ENCODE data around the gene RALGDS. TPM values are rescaled to one million over a fixed set of nuclear protein-coding genes. Genes with fewer than 3 reads are reported as not detected.

Gene RALGDS
- total and polyA plus RNA-seq, 9 donors, result 26.2 to 139 (median 48.8) TPM

GRCh38 chr9:133117271-133118178, 3.5 kb downstream of the RALGDS start:
- intact Hi-C loops (cut with DNase I), result no loop called here
- DNase-seq, result peak in 3 of 5 donors; percentile 51 to 72 (median 55)
- TF ChIP-seq POLR2A (IDR thresholded peaks at IDR 0.05) (no peak), EP300 (IDR thresholded peaks at IDR 0.05) (no peak)
- TF ChIP-seq, protein P1, sequence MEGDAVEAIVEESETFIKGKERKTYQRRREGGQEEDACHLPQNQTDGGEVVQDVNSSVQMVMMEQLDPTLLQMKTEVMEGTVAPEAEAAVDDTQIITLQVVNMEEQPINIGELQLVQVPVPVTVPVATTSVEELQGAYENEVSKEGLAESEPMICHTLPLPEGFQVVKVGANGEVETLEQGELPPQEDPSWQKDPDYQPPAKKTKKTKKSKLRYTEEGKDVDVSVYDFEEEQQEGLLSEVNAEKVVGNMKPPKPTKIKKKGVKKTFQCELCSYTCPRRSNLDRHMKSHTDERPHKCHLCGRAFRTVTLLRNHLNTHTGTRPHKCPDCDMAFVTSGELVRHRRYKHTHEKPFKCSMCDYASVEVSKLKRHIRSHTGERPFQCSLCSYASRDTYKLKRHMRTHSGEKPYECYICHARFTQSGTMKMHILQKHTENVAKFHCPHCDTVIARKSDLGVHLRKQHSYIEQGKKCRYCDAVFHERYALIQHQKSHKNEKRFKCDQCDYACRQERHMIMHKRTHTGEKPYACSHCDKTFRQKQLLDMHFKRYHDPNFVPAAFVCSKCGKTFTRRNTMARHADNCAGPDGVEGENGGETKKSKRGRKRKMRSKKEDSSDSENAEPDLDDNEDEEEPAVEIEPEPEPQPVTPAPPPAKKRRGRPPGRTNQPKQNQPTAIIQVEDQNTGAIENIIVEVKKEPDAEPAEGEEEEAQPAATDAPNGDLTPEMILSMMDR (IDR thresholded peaks at IDR 0.05), result no peak
- WGBS, 3 donors, result 43 to 62% (median 49%) methylated on average over 18 of the region's 18 CpGs
- Histone ChIP-seq H3K9me3 (no peaks in the 10 kb centered on the region), H3K36me3 (no peaks in the 10 kb centered on the region), H3K27me3 (no peaks in the 10 kb centered on the region), H3K4me3 (no peak overlapping the region), H3K27ac (no peak overlapping the region), H3K4me1 (ENCODE audit: insufficient read depth) (peaks cover 43% of the 10 kb centered on the region)

DNA sequence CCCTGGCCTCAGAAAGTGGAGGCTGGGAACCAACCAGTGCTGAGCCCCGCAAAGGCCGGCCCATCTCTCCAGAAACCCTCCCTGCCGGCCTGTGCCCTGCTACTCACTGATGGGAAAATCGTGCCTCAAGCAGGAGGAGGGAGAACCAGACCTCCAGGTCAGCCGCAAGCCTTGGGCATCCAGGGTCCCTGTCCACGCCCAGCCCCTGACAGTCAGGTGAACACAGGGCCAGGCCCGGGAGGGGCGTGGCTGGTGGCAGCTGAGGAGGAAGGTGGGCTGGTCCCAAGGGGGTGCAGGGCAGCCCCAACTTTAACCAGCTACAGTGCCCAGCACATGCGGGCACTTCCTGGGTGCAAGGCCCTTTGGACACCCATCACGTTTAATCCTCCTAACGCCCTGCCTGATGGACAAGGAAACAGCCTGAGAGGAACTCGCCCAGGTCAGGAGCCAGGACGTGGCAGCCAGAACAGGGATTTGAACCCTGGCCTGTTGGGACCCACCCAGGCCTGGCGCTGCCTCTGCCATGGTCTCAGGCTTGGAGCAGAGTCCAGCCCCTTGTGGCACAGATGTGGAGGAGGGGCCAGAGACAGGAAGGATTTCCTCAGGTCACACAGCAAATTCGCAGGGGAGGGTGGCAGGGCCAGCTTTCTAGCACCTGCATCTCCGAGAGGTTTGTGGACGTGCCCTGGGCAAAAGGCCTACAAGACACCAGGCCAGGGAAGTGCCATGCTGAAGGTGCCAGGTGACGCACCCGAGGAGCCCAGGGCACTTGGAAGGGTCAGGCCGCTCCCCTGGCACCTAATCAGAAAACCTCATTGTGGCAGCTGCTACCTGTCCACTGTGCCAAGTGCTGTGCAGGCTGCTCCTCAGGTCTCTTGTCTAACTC, 4.5 kb downstream of the RALGDS start:
- peak in 2 of 5 donors; percentile 28 to 32 for DNase-seq
- H3K4me3 ChIP-seq, result no peak overlapping the region
- H3K27me3 ChIP-seq, result no peaks in the 10 kb centered on the region
- TF ChIP-seq EP300 (IDR thresholded peaks at IDR 0.05) (no peak), POLR2A (IDR thresholded peaks at IDR 0.05) (no peak)
- H3K4me1 ChIP-seq (ENCODE audit: insufficient read depth), result peaks cover 44% of the 10 kb centered on the region
- intact Hi-C loops (cut with DNase I), result no loop called here
- no peaks in the 10 kb centered on the region for H3K9me3 ChIP-seq
- 86 to 92% (median 91%) methylated on average over 19 to 20 of the region's 20 CpGs for WGBS, 3 donors
- H3K36me3 ChIP-seq, result no peaks in the 10 kb centered on the region
- H3K27ac ChIP-seq, result no peak overlapping the region

DNA sequence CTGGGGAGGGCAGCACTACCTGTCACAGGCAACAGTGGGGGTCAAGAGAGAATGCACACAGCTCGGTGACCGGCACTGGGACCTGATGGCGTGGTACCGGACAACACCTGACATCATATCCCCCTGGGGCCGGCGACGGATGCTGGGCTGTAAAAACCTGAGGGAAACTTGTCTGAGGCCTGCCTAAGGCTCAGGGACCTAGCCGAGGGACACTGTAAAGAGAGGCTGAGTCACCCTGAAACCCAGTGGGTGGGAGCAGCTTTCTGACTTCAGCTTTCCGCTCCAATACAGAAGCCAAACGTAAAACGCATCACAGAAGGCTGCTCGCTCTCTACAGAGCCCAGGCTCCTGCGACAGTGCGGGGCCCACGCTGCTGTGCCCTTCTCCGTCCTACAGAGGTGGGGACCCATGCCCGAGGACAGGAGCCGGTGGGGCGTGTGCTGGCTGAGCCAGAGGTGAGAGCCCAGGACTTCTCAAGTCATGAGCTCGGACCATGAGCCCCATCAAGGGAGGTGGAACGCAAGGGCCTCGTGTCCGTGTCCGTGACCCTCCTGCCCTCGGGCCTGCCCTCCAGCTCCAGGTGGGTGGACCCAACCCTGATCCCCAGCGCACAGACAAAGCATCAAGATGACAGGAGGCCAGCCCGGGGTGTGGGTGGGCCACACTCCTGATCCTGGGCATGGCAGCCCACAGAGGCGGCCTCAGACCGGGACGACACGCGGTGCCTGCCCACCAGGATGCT, 5.3 kb downstream of the RALGDS start:
- H3K27ac ChIP-seq, result no peak overlapping the region
- DNase-seq, result peak in 2 of 5 donors; percentile 24 to 35

DNA sequence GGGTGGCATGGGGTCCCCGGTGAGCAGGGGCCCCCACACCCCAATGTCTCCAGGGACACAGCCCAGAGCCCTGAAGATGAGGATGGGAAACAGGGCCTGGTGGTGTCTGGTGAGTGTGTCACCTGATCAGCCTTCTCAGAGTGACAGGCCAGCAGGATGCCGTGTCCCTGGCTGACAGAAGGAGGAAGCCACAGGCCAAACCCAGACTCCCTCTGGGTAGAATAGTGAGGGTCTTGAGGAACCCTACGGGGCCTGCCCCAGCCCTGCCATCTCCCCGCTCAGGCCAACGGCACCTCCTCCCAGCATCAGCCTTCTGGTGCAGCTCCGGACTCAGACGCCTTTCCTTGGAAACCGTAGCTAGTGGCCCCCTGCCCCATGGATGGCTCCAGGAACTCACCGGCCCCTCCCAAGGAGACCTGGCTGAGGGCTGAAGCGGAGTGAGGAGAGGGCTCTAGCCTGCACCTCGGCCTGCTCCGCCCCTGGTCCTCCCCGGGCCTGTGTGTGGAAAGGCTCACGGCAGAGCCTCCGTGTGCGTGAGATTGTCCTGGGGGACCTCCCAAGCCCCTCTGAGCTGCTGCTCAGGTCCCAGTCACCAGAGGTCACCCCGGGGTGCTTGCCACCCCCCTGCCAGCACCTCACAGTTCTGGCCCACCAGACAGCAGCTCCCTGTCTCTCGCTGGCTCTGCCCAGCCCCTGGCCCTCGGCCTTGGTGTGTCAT, 6.0 kb downstream of the RALGDS start:
- no peak overlapping the region for H3K4me3 ChIP-seq
- WGBS, 3 donors, result 84 to 86% (median 85%) methylated on average over 18 to 19 of the region's 19 CpGs
- intact Hi-C loops (cut with DNase I), result no loop called here
- no peaks in the 10 kb centered on the region for H3K27me3 ChIP-seq
- H3K9me3 ChIP-seq, result no peaks in the 10 kb centered on the region
- DNase-seq, result peak in 2 of 5 donors; percentile 25 to 36
- peaks cover 41% of the 10 kb centered on the region for H3K4me1 ChIP-seq (ENCODE audit: insufficient read depth)
- no peak overlapping the region for H3K27ac ChIP-seq
- TF ChIP-seq POLR2A (IDR thresholded peaks at IDR 0.05), result no peak
- TF ChIP-seq, protein P1 (IDR thresholded peaks at IDR 0.05), result no peak
- no peak for TF ChIP-seq EP300 (IDR thresholded peaks at IDR 0.05)
- no peaks in the 10 kb centered on the region for H3K36me3 ChIP-seq

More for the DNA sequence above, 5.3 kb downstream of the RALGDS start:
- no peaks in the 10 kb centered on the region for H3K9me3 ChIP-seq
- H3K4me1 ChIP-seq (ENCODE audit: insufficient read depth), result peaks cover 42% of the 10 kb centered on the region
- no peaks in the 10 kb centered on the region for H3K27me3 ChIP-seq
- H3K36me3 ChIP-seq, result no peaks in the 10 kb centered on the region
- TF ChIP-seq EP300 (IDR thresholded peaks at IDR 0.05), result no peak
- no peak for TF ChIP-seq POLR2A (IDR thresholded peaks at IDR 0.05)
- TF ChIP-seq, protein P1 (IDR thresholded peaks at IDR 0.05), result no peak
- no peak overlapping the region for H3K4me3 ChIP-seq
- 85 to 93% (median 89%) methylated on average over 26 to 32 of the region's 32 CpGs for WGBS, 3 donors
- intact Hi-C loops (cut with DNase I), result no loop called here
